ENCODE measurements around the gene RPS15. TPM values are rescaled to one million over a fixed set of nuclear protein-coding genes. Genes with fewer than 3 reads are reported as not detected.

RPS15 gene
- total RNA-seq, 3 donors from 2014 or later (not counting 1 experiment from before 2014, with no cell fraction given), result 731 to 872 (median 837) TPM

DNA sequence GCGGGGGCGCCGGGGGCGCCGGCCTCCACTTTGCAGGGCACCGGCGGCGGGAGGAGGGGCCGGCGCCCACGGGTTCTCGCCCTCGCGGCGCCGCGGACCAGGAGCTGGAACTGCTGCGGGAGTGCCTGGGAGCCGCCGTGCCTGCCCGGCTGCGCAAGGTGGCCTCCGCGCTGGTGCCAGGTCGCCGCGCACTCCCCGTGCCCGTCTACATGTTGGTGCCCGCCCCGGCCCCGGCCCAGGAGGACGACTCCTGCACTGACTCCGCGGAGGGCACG lies 29.0 kb downstream of the RPS15 start:
- Mint-ChIP-seq H3K36me3 (no peaks in the 10 kb centered on the region), H3K4me3 (no peak overlapping the region), H3K4me1 (peaks cover 0 to 11% of the 10 kb centered on the region in 2 donors), H3K27ac (no peak overlapping the region), H3K27me3 (ENCODE audit: low read depth in 2 of 2) (peaks cover 0 to 3% of the 10 kb centered on the region in 2 donors), H3K9me3 (no peaks in the 10 kb centered on the region)
- ATAC-seq, result no peak
- intact Hi-C loops (cut with micrococcal nuclease), result no loop called here
- H3K27ac ChIP-seq (ENCODE audit: low read length), result no peak overlapping the region
- DNase-seq, result no peak
- no peak overlapping the region for H3K4me3 ChIP-seq (ENCODE audit: low read length)
- WGBS (ENCODE audit: insufficient coverage), result 4% methylated on average over 36 of the region's 36 CpGs
- peaks cover 56% of the 10 kb centered on the region for H3K4me1 ChIP-seq (ENCODE audit: control insufficient read depth, insufficient read depth, low read length)
- peaks cover 23% of the 10 kb centered on the region for H3K27me3 ChIP-seq (ENCODE audit: control insufficient read depth, insufficient read depth, low read length)
- H3K9me3 ChIP-seq (ENCODE audit: control insufficient read depth, insufficient read depth, low read length), result no peaks in the 10 kb centered on the region
- TF ChIP-seq CTCF (IDR thresholded peaks at IDR 0.05), result no peak
- no peaks in the 10 kb centered on the region for H3K36me3 ChIP-seq (ENCODE audit: control insufficient read depth, insufficient read depth, low read length)

GRCh38 chr19:1467490-1468273 lies 29.5 kb downstream of the RPS15 start:
- ATAC-seq (no peak), DNase-seq (no peak)
- TF ChIP-seq CTCF (IDR thresholded peaks at IDR 0.05), result no peak
- H3K27me3 Mint-ChIP-seq (ENCODE audit: low read depth in 2 of 2), result peaks cover 0 to 3% of the 10 kb centered on the region in 2 donors
- Histone ChIP-seq H3K36me3 (ENCODE audit: control insufficient read depth, insufficient read depth, low read length) (no peaks in the 10 kb centered on the region), H3K27me3 (ENCODE audit: control insufficient read depth, insufficient read depth, low read length) (peaks cover 27% of the 10 kb centered on the region), H3K27ac (ENCODE audit: low read length) (no peak overlapping the region), H3K9me3 (ENCODE audit: control insufficient read depth, insufficient read depth, low read length) (no peaks in the 10 kb centered on the region), H3K4me1 (ENCODE audit: control insufficient read depth, insufficient read depth, low read length) (peaks cover 61% of the 10 kb centered on the region), H3K4me3 (ENCODE audit: low read length) (no peak overlapping the region)
- WGBS (ENCODE audit: insufficient coverage), result 4% methylated on average over 92 of the region's 92 CpGs
- H3K4me3 Mint-ChIP-seq, result no peak overlapping the region
- H3K9me3 Mint-ChIP-seq, result no peaks in the 10 kb centered on the region
- peaks cover 0 to 11% of the 10 kb centered on the region in 2 donors for H3K4me1 Mint-ChIP-seq
- H3K27ac Mint-ChIP-seq, result no peak overlapping the region
- intact Hi-C loops (cut with micrococcal nuclease), result no loop called here
- H3K36me3 Mint-ChIP-seq, result no peaks in the 10 kb centered on the region

GRCh38 chr19:1468274-1468820 lies 30.2 kb downstream of the RPS15 start:
- peaks cover 64% of the 10 kb centered on the region for H3K4me1 ChIP-seq (ENCODE audit: control insufficient read depth, insufficient read depth, low read length)
- peaks cover 0 to 15% of the 10 kb centered on the region in 2 donors for H3K4me1 Mint-ChIP-seq
- H3K9me3 ChIP-seq (ENCODE audit: control insufficient read depth, insufficient read depth, low read length), result no peaks in the 10 kb centered on the region
- H3K9me3 Mint-ChIP-seq, result no peaks in the 10 kb centered on the region
- intact Hi-C loops (cut with micrococcal nuclease), result no loop called here
- H3K27me3 ChIP-seq (ENCODE audit: control insufficient read depth, insufficient read depth, low read length), result peaks cover 27% of the 10 kb centered on the region
- H3K36me3 ChIP-seq (ENCODE audit: control insufficient read depth, insufficient read depth, low read length), result no peaks in the 10 kb centered on the region
- peak overlapping the region; percentile 40 for H3K4me3 Mint-ChIP-seq
- no peak overlapping the region for H3K4me3 ChIP-seq (ENCODE audit: low read length)
- no peak for ATAC-seq
- DNase-seq, result no peak
- TF ChIP-seq CTCF (IDR thresholded peaks at IDR 0.05), result no peak
- H3K27ac Mint-ChIP-seq, result no peak overlapping the region
- H3K36me3 Mint-ChIP-seq, result no peaks in the 10 kb centered on the region
- H3K27me3 Mint-ChIP-seq (ENCODE audit: low read depth in 2 of 2), result peaks cover 0 to 5% of the 10 kb centered on the region in 2 donors
- H3K27ac ChIP-seq (ENCODE audit: low read length), result no peak overlapping the region
- 6% methylated on average over 49 of the region's 49 CpGs for WGBS (ENCODE audit: insufficient coverage)
